Stomach (tissue), 4 donors: ENCODE results near the gene STK24.

ENCODE experiments used
- CTCF ChIP-seq, 7 experiments: fragments of 450-650 bp in 4 of 7; fragments of 200-600 bp in 3 of 7; sonication (generic) in 3 of 7; IDR thresholded peaks; one replicate each; pipeline ENCODE4 v1.5.1; 2016 to 2019; ENCODE audit warnings: antibody characterized with exemption in 7 of 7, control low read depth in 2 of 7, mild to moderate bottlenecking in 1 of 7
- EP300 ChIP-seq: sonication (generic); formaldehyde crosslinking; IDR thresholded peaks from one replicate; pipeline ENCODE4 v1.6.1; 2017; ENCODE audit warnings: antibody characterized with exemption

GRCh38 chr13:98575904-98576199 is 1.1 kb downstream of the STK24 start:
- TF ChIP-seq EP300, result no peak
- no peak for TF ChIP-seq CTCF (IDR thresholded peaks at IDR 0.05)
